Stimulated activated naive CD8-positive, alpha-beta T cell treated with anti-CD3 and anti-CD28 coated beads, Interleukin-15, amount 100 ng/mL, for 72 hours (primary cell): ENCODE data around the gene CEP152.
"Not testable (repeated sequence)": the region's sequence is repeated elsewhere in the genome, so short reads cannot be mapped to it uniquely, and the experiment has no call there.

Experiments used
- ATAC-seq: fragments of 150-1000 bp; cut with Tn5 transposase; 2 replicates; pipeline ENCODE4 v1.10.0; 2021; ENCODE audit warnings: mild to moderate bottlenecking, moderate library complexity
- DNase-seq, 2 donors: peaks; one replicate each; pipeline ENCODE4 v3.0.0; 2021 to 2022
- H3K27ac Mint-ChIP-seq, 2 donors: one replicate each; pipeline ENCODE4 v1.8.0; 2022; ENCODE audit warnings: mild to moderate bottlenecking in 2 of 2, mixed read lengths in 2 of 2, moderate library complexity in 2 of 2
- H3K27me3 Mint-ChIP-seq: one replicate; pipeline ENCODE4 v1.8.0; 2022; ENCODE audit warnings: mixed read lengths
- H3K4me1 Mint-ChIP-seq: one replicate; pipeline ENCODE4 v1.8.0; 2022; ENCODE audit warnings: mild to moderate bottlenecking, mixed read lengths
- H3K4me3 Mint-ChIP-seq, 2 donors: one replicate each; pipeline ENCODE4 v1.8.0; 2022; ENCODE audit warnings: mild to moderate bottlenecking in 2 of 2, mixed read lengths in 2 of 2, moderate library complexity in 1 of 2
- H3K9me3 Mint-ChIP-seq, 2 donors: one replicate each; pipeline ENCODE4 v1.8.0; 2022; ENCODE audit warnings: mixed read lengths in 2 of 2

CEP152 gene

GRCh38 chr15:48795901-48796300, 15.0 kb downstream of the CEP152 start:
- DNase-seq: no peak
- H3K9me3 Mint-ChIP-seq: no peaks in the 10 kb centered on the region
- no peak overlapping the region for H3K4me3 Mint-ChIP-seq
- H3K27ac Mint-ChIP-seq: no peak overlapping the region
- peaks cover 15% of the 10 kb centered on the region for H3K4me1 Mint-ChIP-seq
- no peak for ATAC-seq
- H3K27me3 Mint-ChIP-seq: no peaks in the 10 kb centered on the region

DNA sequence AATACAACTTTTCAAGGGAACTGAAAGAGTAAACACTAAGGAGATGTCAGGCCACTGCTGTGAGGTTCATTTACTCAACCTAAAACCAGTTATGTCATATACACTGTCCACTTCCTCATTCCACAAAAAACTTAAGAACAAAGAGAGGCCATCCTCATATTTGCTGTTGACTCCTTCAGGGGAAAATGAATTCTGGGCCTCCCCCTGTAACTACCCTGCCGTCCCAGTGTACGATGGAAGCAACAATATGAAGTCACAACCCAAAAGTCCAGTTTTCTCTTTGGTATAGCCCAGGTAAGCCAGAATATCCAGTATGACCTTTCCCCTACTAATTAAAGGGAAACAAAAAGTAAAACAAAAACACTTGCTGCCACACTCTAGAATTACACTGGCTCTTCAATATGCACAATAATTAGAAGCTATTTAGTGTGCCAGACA, 16.2 kb downstream of the CEP152 start:
- H3K4me3 Mint-ChIP-seq: no peak overlapping the region

DNA sequence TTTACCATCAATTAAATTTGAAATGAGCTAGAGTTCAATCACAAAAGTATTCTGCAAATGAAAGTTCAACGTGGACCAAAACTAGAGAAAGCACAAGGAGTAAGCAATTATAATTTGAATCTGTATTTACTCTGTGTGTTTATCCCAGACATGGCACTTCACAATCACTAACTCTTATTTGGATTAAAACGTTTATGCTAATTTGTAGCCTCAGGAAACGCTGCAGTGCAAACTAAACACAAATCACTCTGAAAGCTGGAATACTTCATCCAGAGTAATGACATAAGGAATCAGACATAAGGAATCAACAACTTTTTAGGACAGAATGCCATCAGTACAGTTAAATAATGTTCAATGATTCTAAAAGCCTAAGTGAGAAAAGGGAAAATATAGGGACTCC, 18.5 kb downstream of the CEP152 start:
- no peaks in the 10 kb centered on the region for H3K27me3 Mint-ChIP-seq
- no peak overlapping the region for H3K27ac Mint-ChIP-seq
- DNase-seq (no peak), ATAC-seq (no peak)
- H3K4me3 Mint-ChIP-seq: no peak overlapping the region
- no peaks in the 10 kb centered on the region for H3K9me3 Mint-ChIP-seq
- H3K4me1 Mint-ChIP-seq: peaks cover 11% of the 10 kb centered on the region

More for the DNA sequence above, 16.2 kb downstream of the CEP152 start:
- Mint-ChIP-seq H3K9me3 (no peaks in the 10 kb centered on the region), H3K27ac (peak overlapping the region in 1 of 2 donors; percentile 76), H3K4me1 (peaks cover 15% of the 10 kb centered on the region), H3K27me3 (no peaks in the 10 kb centered on the region)
- DNase-seq: no peak
- ATAC-seq: no peak

DNA sequence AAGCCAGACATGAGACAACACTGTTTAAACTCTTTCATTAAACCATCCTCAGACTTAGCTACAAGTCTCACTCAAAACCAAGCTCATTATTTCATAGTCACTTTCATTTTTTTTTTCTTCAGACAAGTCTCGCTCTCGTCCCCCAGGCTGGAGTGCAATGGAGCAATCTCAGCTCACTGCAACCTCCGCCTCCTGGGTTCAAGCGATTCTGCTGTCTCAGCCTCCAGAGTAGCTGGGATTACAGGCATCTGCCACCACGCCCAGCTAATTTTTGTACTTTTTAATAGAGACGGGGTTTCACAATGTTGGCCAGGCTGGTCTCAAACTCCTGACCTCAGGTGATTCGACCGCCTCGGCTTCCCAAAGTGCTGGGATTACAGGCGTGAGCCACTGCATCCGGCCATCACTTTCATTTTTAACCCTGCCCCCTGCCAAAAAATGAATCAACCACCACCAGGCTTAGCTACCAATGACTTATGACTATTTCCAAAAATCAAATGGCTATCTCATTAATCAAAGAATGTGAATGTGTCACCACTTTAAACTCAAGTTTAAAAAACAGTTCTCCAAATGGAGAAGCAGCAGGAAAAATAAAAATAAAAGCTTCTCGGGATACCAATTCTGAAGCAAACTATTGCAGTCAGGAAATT, 20.3 kb downstream of the CEP152 start:
- DNase-seq, ATAC-seq, H3K9me3 Mint-ChIP-seq, H3K27ac Mint-ChIP-seq, H3K4me1 Mint-ChIP-seq, H3K27me3 Mint-ChIP-seq, H3K4me3 Mint-ChIP-seq: not testable (repeated sequence)

DNA sequence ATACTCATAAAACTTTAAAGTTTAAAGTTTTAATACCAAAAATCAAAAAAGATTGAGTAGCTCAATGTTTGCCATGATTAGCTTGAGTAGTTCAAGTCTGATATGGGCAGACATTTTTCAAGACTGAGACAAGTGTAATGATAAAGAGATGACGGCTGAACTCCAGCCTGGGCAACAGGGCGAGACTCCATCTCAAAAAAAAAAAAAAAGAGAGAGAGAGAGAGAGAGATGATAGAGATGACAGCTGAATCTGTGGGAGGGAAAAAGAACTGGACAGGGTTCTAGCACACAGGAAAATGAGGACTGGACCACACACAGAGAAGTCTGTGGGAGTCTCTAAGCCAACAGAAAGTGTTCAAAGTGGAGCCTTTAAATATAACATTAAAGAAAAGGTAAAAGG, 25.2 kb downstream of the CEP152 start:
- Mint-ChIP-seq H3K4me3 (no peak overlapping the region), H3K9me3 (no peaks in the 10 kb centered on the region), H3K27ac (peak overlapping the region; percentile 8 to 73), H3K27me3 (no peaks in the 10 kb centered on the region), H3K4me1 (no peaks in the 10 kb centered on the region)
- ATAC-seq (no peak), DNase-seq (no peak)

DNA sequence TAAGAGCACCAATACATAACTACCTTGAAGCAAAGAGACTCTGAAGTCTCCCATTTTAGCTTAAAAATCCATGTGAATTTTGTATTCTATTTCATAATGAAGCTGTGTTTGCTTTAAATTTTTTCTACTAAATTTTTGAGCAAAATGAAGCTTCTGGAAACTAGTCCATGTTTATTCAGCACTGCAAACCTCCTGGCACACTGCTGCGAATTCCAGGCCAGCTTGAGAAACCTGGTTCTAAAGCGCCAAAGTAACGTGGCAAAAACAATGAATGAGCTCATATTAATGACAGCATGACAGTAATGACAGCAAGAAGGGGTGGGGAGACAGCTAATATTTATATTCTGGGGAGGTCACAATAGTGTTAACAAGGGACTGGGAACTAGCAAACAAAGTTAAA, 25.7 kb downstream of the CEP152 start:
- ATAC-seq (no peak), DNase-seq (no peak)
- no peak overlapping the region for H3K27ac Mint-ChIP-seq

DNA sequence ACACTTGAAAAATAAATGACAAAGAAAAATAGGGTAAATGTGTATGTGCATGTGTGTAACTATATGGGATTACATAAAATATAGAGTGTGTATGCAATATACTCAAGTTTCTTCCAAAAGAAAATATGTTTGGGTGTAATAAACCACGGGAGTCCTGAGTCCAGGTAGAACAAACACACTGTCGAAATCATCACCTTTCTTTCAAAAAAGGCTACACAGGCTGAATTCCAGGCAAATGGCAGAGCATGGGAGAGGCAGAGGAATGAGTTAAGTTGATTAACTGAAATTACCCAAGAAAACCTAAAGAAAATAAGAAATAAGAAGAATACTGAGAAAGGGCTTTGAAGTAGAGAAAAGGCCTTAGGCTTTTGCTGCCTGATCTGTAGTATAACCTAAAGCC, 26.1 kb downstream of the CEP152 start:
- Mint-ChIP-seq H3K4me1 (no peaks in the 10 kb centered on the region), H3K27me3 (no peaks in the 10 kb centered on the region), H3K4me3 (no peak overlapping the region), H3K27ac (no peak overlapping the region), H3K9me3 (no peaks in the 10 kb centered on the region)
- DNase-seq (no peak), ATAC-seq (no peak)

More for the DNA sequence above, 25.7 kb downstream of the CEP152 start:
- Mint-ChIP-seq H3K4me3 (no peak overlapping the region), H3K4me1 (no peaks in the 10 kb centered on the region), H3K9me3 (no peaks in the 10 kb centered on the region), H3K27me3 (no peaks in the 10 kb centered on the region)

GRCh38 chr15:48782911-48783310, 28.0 kb downstream of the CEP152 start:
- H3K4me1 Mint-ChIP-seq: no peaks in the 10 kb centered on the region
- no peak for ATAC-seq
- no peak for DNase-seq
- H3K9me3 Mint-ChIP-seq: no peaks in the 10 kb centered on the region
- no peak overlapping the region for H3K4me3 Mint-ChIP-seq
- H3K27me3 Mint-ChIP-seq: no peaks in the 10 kb centered on the region
- H3K27ac Mint-ChIP-seq: no peak overlapping the region

- ATAC-seq (no peak), DNase-seq (no peak)
- Mint-ChIP-seq H3K4me1 (no peaks in the 10 kb centered on the region), H3K27me3 (no peaks in the 10 kb centered on the region), H3K9me3 (no peaks in the 10 kb centered on the region), H3K27ac (no peak overlapping the region), H3K4me3 (no peak overlapping the region)
Observed at GRCh38 chr15:48781481-48782081, 29.3 kb downstream of the CEP152 start.

GRCh38 chr15:48781017-48781416, 29.9 kb downstream of the CEP152 start:
- Mint-ChIP-seq H3K4me1 (no peaks in the 10 kb centered on the region), H3K4me3 (no peak overlapping the region), H3K9me3 (no peaks in the 10 kb centered on the region), H3K27ac (no peak overlapping the region), H3K27me3 (no peaks in the 10 kb centered on the region)
- DNase-seq (no peak), ATAC-seq (no peak)

DNA sequence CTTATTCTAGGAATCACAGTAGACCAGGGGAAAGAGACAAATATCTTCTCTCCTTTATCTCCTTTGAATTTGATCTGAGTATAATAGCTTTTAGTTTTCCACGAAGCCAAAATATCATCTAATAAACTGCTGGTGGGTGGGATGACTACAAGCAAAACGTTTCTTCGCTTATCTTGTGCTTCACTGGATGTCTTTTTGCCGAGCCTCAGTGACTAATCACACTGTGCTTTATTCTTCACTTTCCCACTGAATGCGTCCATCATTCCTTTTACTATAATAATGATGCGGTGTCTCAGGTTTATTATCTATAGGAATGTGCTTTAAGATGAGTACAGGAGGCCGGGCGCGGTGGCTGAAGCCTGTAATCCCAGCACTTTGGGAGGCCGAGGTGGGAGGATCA, 32.5 kb downstream of the CEP152 start:
- no peak overlapping the region for H3K4me3 Mint-ChIP-seq
- no peaks in the 10 kb centered on the region for H3K27me3 Mint-ChIP-seq
- H3K27ac Mint-ChIP-seq: no peak overlapping the region
- ATAC-seq: no peak
- H3K4me1 Mint-ChIP-seq: no peaks in the 10 kb centered on the region
- H3K9me3 Mint-ChIP-seq: peaks cover 0 to 5% of the 10 kb centered on the region in 2 donors
- DNase-seq: no peak

DNA sequence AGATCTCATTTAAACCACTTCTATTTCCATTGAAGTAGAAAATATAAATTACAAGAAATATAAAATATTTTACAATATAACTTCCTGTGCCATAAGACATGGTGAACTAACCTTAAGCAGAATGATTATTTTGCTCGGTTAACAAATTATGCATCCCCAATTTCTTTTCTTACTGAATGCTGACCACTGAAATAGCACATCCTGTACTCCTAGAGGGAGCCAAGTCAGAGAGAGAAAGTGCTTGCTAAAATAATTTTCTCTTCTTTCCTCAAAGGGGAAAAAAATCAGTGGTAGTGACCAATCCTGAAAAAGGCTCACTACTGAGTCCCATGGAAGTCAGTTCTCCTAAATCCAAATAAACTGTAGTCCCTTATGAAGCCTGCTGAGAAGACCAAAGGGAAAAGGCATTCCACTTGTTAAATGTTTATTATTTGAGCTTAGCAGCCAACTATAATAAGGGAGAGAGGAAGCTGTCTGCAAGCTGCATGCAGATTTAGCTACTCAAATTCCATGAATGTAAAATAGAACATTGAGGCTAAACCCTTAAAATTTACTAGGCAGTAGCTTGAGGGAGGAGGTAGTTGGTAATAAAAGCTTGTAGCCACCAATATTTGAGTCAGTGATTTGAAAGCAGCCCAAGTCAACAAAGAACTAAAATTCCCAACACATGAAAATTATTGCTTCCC, 33.1 kb downstream of the CEP152 start:
- DNase-seq (no peak), ATAC-seq (no peak)
- Mint-ChIP-seq H3K27ac (no peak overlapping the region), H3K27me3 (no peaks in the 10 kb centered on the region), H3K4me3 (no peak overlapping the region), H3K9me3 (peaks cover 0 to 5% of the 10 kb centered on the region in 2 donors), H3K4me1 (no peaks in the 10 kb centered on the region)

DNA sequence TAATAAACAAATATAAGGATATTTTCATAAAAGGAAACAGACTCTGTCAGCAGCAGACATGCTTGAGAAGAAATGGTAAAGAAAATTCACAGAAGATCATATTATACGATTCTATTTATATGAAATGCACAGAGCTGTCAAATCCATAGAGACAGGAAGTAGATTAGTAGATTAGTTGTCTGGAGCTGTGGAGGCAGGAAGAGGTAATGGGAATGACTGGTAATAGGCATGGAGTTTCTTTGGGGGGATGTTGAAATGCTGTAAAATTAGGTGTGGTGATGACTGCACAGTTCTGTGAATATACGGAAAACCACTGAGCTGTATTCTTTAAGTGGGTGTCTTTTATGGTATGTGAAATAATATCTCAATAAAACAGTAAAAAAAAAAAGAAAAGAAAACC, 35.3 kb downstream of the CEP152 start:
- Mint-ChIP-seq H3K27me3 (no peaks in the 10 kb centered on the region), H3K9me3 (peaks cover 0 to 5% of the 10 kb centered on the region in 2 donors), H3K4me3 (no peak overlapping the region), H3K4me1 (no peaks in the 10 kb centered on the region), H3K27ac (no peak overlapping the region)
- DNase-seq (no peak), ATAC-seq (no peak)

DNA sequence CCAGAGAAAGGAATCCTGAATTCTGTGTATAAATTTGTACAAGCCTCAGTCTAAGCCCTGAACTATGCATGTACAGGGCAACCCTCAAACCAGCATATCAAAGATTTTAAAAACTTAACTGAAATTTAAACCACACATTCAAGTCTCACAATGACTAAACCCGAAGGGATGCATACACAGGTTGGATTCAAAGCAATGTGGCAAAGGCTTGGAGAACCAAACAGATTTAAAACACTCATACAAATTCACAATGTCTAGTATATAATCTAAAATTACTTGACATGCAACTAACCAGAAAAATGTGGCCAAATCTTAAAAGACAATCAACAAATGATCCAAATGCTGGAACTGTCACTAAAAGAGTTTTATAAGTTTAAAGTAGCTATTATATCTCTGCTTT, 36.4 kb downstream of the CEP152 start:
- Mint-ChIP-seq H3K27ac (peak overlapping the region in 1 of 2 donors; percentile 19), H3K27me3 (no peaks in the 10 kb centered on the region), H3K9me3 (peaks cover 0 to 5% of the 10 kb centered on the region in 2 donors), H3K4me1 (no peaks in the 10 kb centered on the region), H3K4me3 (no peak overlapping the region)
- DNase-seq (no peak), ATAC-seq (no peak)

DNA sequence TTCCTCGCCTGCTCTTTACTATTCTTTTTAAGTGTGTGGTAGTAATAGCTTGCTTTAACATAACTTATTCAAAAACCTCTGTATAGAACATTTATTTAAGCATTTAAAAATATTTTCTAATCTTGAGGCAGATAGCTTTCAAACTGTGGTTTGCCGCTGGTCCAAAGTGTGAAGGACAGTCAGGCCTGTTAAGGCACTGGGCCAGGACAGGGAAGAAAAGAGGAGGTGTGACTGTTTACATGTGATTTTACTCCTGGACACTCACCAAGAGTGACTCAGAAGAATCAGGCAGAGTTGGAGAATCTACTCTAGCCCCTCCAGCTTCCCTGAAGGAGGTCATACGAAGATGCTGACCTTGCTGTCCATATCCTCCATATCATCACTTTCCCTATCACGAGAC, 44.7 kb downstream of the CEP152 start:
- DNase-seq (no peak), ATAC-seq (no peak)
- Mint-ChIP-seq H3K4me1 (no peaks in the 10 kb centered on the region), H3K9me3 (no peaks in the 10 kb centered on the region), H3K27ac (no peak overlapping the region), H3K4me3 (no peak overlapping the region), H3K27me3 (no peaks in the 10 kb centered on the region)

DNA sequence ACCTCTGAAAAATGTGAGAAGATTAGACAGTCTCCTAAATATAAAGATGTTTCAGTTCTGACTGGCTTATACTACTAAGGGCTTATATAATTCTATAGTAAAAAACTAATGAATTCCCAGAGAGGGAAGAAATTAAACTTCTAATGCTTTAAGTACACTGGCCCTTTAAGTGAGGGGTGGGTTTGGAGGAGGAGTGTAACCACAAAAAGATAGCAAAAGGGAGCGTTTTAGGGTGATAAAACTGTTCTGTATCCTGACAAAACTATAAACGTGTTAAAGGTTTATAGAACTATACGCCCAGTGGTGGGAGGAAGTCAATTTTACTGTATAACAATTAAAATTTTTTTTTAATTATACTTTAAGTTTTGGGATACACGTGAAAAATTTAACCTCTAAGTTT, 45.8 kb downstream of the CEP152 start:
- Mint-ChIP-seq H3K27me3 (no peaks in the 10 kb centered on the region), H3K4me3 (no peak overlapping the region), H3K4me1 (no peaks in the 10 kb centered on the region), H3K9me3 (no peaks in the 10 kb centered on the region), H3K27ac (no peak overlapping the region)
- ATAC-seq (no peak), DNase-seq (no peak)
